ENCODE measurements around the gene RDH8.

DNA sequence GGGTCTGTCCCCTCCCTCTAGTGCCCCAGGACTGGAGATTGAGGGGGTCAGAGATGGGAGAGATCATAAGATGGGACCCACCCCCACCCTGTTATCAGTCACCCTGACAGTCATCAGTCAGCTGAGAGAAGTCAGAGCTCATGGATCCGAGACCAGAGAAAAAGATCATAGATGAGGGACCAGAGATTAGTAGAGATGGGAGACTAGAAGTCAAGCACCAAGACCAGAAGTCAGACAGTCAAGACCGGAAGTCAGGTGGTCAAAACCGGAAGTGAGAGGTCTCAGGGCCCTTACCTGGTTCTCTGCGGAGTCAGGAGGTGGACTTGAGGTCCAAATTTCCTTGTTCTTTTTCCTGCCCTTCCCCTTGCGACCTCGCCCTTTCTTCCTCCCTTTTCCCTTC is 10.0 kb upstream of the RDH8 start:
- TF ChIP-seq, protein P1, sequence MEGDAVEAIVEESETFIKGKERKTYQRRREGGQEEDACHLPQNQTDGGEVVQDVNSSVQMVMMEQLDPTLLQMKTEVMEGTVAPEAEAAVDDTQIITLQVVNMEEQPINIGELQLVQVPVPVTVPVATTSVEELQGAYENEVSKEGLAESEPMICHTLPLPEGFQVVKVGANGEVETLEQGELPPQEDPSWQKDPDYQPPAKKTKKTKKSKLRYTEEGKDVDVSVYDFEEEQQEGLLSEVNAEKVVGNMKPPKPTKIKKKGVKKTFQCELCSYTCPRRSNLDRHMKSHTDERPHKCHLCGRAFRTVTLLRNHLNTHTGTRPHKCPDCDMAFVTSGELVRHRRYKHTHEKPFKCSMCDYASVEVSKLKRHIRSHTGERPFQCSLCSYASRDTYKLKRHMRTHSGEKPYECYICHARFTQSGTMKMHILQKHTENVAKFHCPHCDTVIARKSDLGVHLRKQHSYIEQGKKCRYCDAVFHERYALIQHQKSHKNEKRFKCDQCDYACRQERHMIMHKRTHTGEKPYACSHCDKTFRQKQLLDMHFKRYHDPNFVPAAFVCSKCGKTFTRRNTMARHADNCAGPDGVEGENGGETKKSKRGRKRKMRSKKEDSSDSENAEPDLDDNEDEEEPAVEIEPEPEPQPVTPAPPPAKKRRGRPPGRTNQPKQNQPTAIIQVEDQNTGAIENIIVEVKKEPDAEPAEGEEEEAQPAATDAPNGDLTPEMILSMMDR (tag by site-specific recombination; IDR thresholded peaks at IDR 0.05) = no peak
- TF ChIP-seq, protein P2, sequence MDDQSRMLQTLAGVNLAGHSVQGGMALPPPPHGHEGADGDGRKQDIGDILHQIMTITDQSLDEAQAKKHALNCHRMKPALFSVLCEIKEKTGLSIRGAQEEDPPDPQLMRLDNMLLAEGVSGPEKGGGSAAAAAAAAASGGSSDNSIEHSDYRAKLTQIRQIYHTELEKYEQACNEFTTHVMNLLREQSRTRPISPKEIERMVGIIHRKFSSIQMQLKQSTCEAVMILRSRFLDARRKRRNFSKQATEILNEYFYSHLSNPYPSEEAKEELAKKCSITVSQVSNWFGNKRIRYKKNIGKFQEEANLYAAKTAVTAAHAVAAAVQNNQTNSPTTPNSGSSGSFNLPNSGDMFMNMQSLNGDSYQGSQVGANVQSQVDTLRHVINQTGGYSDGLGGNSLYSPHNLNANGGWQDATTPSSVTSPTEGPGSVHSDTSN (CRISPR knock-in tag; IDR thresholded peaks at IDR 0.05) = no peak
- TF ChIP-seq ZNF558 (tag by site-specific recombination; IDR thresholded peaks at IDR 0.05) (no peak), ZNF785 (tag by site-specific recombination; IDR thresholded peaks at IDR 0.05) (no peak), SP3 (tag by site-specific recombination; IDR thresholded peaks at IDR 0.05) (no peak)
- TF ChIP-seq, protein P3, sequence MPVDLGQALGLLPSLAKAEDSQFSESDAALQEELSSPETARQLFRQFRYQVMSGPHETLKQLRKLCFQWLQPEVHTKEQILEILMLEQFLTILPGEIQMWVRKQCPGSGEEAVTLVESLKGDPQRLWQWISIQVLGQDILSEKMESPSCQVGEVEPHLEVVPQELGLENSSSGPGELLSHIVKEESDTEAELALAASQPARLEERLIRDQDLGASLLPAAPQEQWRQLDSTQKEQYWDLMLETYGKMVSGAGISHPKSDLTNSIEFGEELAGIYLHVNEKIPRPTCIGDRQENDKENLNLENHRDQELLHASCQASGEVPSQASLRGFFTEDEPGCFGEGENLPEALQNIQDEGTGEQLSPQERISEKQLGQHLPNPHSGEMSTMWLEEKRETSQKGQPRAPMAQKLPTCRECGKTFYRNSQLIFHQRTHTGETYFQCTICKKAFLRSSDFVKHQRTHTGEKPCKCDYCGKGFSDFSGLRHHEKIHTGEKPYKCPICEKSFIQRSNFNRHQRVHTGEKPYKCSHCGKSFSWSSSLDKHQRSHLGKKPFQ (tag by site-specific recombination; IDR thresholded peaks at IDR 0.05) = no peak
